Upper lobe of right lung (tissue), 1 donor: ENCODE data around the gene GLB1L2. TPM values are rescaled to one million over a fixed set of nuclear protein-coding genes. Genes with fewer than 3 reads are reported as not detected.

Source experiments
- ATAC-seq: fragments of 200-7000 bp; cut with Tn5 transposase; one replicate; pipeline ENCODE4 v1.9.1; 2020; ENCODE audit warnings: mild to moderate bottlenecking, moderate library complexity
- DNase-seq: peaks from one replicate; pipeline ENCODE4 v3.0.0-alpha.2; 2020
- H3K27ac ChIP-seq: fragments of 200-600 bp; one replicate; pipeline ENCODE4 v1.8.0; 2022
- H3K27me3 ChIP-seq: fragments of 200-600 bp; one replicate; pipeline ENCODE4 v1.8.0; 2022; ENCODE audit warnings: mild to moderate bottlenecking
- H3K36me3 ChIP-seq: fragments of 200-600 bp; one replicate; pipeline ENCODE4 v1.8.0; 2022
- H3K4me1 ChIP-seq: fragments of 200-600 bp; one replicate; pipeline ENCODE4 v1.8.0; 2022
- H3K4me3 ChIP-seq: fragments of 200-600 bp; one replicate; pipeline ENCODE4 v1.8.0; 2022; ENCODE audit warnings: mild to moderate bottlenecking
- H3K9me3 ChIP-seq: fragments of 200-600 bp; one replicate; pipeline ENCODE4 v1.8.0; 2022
- intact Hi-C: fragments of 100-400 bp; cut with DNase I; formaldehyde crosslinking; loops from one replicate; pipeline ENCODE4 v1.11.0; 2022
- total RNA-seq: library from RNA; stranded (reverse); fragmentation: NEBNext Ultra II Directional; extraction: Animal tissue kit (Norgen Biotek cat#: 25700); gene quantifications from one replicate; pipeline ENCODE4 v1.2.1, GENCODE V29; 2021
- TF ChIP-seq, protein P1 (sequence below): fragments of 200-600 bp; IDR thresholded peaks from one replicate; pipeline ENCODE4 v1.8.0; 2022; ENCODE audit warnings: antibody characterized with exemption
- donor health status: DM: no; HTN: yes; CAD: no; lungs with severe emphysema.

GLB1L2 gene
- total RNA-seq, 1 donor from 2014 or later: 4.9 TPM

DNA sequence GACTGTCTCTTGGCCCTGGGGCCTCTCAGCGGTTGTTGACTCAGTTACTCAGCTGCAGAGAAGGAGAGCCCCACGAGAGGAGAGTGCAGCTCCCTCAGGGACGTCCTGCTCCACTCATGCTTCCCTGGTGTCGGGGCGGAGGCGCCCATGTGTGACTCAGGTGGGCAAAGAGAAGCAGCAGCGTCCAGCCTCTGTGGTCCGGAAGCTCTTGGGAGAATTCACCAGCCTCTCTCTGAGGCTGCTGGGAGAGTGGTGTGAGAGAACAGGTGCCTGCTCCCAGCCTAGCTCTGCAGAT lies 25.7 kb downstream of the GLB1L2 start:
- no peaks in the 10 kb centered on the region for H3K9me3 ChIP-seq
- ATAC-seq (no peak), DNase-seq (no peak)
- intact Hi-C loops: no loop called here
- no peak overlapping the region for H3K4me3 ChIP-seq
- no peaks in the 10 kb centered on the region for H3K27me3 ChIP-seq
- no peaks in the 10 kb centered on the region for H3K4me1 ChIP-seq
- TF ChIP-seq, protein P1, sequence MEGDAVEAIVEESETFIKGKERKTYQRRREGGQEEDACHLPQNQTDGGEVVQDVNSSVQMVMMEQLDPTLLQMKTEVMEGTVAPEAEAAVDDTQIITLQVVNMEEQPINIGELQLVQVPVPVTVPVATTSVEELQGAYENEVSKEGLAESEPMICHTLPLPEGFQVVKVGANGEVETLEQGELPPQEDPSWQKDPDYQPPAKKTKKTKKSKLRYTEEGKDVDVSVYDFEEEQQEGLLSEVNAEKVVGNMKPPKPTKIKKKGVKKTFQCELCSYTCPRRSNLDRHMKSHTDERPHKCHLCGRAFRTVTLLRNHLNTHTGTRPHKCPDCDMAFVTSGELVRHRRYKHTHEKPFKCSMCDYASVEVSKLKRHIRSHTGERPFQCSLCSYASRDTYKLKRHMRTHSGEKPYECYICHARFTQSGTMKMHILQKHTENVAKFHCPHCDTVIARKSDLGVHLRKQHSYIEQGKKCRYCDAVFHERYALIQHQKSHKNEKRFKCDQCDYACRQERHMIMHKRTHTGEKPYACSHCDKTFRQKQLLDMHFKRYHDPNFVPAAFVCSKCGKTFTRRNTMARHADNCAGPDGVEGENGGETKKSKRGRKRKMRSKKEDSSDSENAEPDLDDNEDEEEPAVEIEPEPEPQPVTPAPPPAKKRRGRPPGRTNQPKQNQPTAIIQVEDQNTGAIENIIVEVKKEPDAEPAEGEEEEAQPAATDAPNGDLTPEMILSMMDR: no peak
- H3K27ac ChIP-seq: no peak overlapping the region
- H3K36me3 ChIP-seq: no peaks in the 10 kb centered on the region

DNA sequence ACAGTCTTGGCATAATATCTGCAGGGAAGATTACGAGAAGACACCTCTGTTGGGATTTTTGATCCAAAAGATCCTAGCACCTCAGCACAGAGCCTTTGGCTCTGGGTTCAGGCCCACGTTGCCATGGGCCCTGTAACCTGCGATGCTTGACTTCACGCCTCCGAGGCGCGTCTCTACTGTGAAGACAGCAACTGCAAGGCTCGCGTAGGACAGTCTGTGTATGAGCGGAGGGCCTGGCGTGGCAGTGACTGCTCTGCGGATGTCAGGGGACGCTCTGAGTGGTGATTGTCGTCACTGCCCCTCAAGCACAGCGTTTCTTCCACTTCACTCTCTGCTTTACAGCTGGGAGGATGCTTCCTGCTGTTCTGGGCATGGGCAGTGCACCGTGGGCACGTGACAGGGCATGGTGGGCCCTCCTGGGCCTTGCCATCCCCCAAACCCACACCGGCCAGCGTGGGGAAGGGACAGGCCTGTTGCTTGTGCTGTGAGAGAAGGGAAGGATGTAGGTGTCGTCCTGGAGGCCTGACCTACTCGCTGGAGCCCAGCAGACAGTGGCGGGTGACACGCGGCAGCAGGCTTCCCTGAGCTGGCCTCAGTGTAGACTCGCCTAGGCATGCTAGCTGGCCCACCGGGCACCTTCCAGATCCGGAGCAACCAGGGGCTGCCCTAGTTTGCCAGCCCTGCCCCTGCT lies 26.5 kb downstream of the GLB1L2 start:
- DNase-seq (peak; percentile 49), ATAC-seq (no peak)
- H3K27ac ChIP-seq: no peak overlapping the region
- no peaks in the 10 kb centered on the region for H3K9me3 ChIP-seq
- no peaks in the 10 kb centered on the region for H3K27me3 ChIP-seq
- H3K4me1 ChIP-seq: no peaks in the 10 kb centered on the region
- intact Hi-C loops: no loop called here
- H3K4me3 ChIP-seq: no peak overlapping the region
- TF ChIP-seq, protein P1: no peak
- no peaks in the 10 kb centered on the region for H3K36me3 ChIP-seq

DNA sequence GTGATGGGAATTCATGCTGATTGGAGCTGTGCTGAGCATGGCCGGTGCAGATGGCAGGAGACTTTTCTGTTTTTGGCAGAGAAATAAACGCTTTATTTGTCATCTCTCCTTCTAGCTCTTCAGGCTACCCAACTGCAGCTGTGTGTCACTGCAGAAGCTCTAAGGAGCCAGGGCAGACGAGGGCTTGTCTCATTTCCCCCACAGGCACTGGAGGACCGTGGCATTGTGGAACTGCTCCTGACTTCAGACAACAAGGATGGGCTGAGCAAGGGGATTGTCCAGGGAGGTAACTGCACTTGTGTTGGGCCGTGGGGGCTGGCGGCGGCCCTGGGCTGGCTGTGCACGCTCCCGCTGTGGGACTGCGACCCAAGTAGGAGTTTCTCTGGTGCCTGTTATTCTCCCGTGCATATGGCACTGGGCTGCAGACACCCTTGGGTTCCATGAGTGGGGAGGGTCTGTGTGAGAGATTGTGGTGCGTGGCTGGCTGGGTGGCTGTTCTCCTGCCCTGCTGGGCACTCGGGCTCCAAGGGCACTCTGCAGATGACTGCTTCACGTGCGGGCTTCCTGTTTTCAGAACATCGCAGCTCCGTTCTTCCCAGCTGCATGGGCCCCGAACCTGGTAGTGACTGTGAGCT lies 27.2 kb downstream of the GLB1L2 start:
- ATAC-seq: no peak
- no peaks in the 10 kb centered on the region for H3K27me3 ChIP-seq
- no peak overlapping the region for H3K27ac ChIP-seq
- intact Hi-C loops: no loop called here
- H3K4me3 ChIP-seq: no peak overlapping the region
- TF ChIP-seq, protein P1: no peak
- H3K4me1 ChIP-seq: no peaks in the 10 kb centered on the region
- no peaks in the 10 kb centered on the region for H3K9me3 ChIP-seq
- H3K36me3 ChIP-seq: no peaks in the 10 kb centered on the region
- DNase-seq: peak; percentile 40

DNA sequence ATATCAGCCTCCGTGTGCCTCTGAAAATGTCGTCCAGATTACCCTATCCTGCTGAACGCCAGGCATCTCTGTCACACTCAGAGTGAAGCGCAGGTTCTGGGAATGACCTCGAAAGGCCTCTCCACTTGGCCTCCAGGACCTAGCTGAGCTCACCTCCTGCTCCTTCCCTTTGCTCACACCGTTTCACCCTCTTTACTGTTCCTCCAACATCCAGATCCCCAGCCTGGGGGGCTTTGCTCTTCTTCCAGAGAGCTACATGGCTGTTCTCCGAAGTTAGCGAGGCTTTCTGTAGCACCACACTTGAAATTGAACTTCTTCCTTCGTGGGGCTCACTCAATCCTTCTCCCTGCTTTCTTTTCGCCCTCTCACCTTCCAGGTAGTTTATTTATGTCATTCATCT lies 27.9 kb downstream of the GLB1L2 start:
- H3K36me3 ChIP-seq: no peaks in the 10 kb centered on the region
- no peaks in the 10 kb centered on the region for H3K4me1 ChIP-seq
- no peak overlapping the region for H3K4me3 ChIP-seq
- H3K9me3 ChIP-seq: no peaks in the 10 kb centered on the region
- DNase-seq (no peak), ATAC-seq (no peak)
- intact Hi-C loops: no loop called here
- TF ChIP-seq, protein P1: no peak
- no peak overlapping the region for H3K27ac ChIP-seq
- H3K27me3 ChIP-seq: no peaks in the 10 kb centered on the region

DNA sequence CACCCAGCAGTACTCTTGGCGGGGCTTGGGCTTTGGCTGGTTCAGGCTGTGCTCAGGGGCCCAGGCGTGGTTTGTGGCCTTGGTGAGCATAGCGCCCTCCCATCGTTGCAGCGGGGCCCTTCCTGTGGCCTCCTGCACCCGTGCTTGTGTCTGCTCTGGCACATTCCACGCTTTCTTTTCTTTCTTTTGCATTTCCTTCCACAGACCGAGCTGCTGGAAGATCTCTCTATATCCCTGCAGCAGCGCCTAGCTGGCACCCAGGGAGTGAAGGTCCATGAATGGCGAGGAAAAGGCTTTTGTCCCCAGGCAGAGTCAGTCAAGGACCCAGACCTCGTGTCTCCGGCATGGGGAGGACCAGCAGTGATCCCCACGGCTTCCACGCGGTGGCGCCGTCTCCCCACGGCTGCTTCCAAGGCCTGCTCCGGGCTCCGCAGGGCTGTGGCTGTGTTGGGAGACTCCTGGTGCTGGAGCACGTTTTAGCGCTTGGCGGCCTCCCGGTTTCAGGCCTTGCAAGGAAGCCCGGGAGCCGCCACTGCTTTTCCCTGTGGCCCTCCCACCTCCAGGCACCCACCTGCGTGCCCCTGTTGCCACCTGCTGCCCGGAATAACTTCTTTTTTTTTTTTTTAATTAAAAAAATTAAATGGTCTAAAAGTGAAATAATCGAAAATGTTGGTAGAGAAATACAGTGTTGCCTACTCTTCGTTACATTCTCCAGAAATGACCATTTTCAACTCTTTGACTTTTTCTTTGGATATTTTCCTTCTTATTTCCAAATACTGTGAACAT lies 28.5 kb downstream of the GLB1L2 start:
- Histone ChIP-seq H3K9me3 (no peaks in the 10 kb centered on the region), H3K36me3 (no peaks in the 10 kb centered on the region), H3K27me3 (no peaks in the 10 kb centered on the region), H3K27ac (no peak overlapping the region), H3K4me3 (no peak overlapping the region), H3K4me1 (no peaks in the 10 kb centered on the region)
- peak; percentile 91 for DNase-seq
- peak; percentile 95 for ATAC-seq
- intact Hi-C loops: no loop called here
- TF ChIP-seq, protein P1: peak; percentile 84
